GM12891 (cell line): ENCODE measurements around the gene XIAP.
"Not testable (repeated sequence)": the region's sequence is repeated elsewhere in the genome, so short reads cannot be mapped to it uniquely, and the experiment has no call there.

Experiments
- POLR2A ChIP-seq: IDR thresholded peaks from 2 replicates; pipeline ENCODE4 v1.6.1; 2011; ENCODE audit warnings: low read depth, low read length, control low read depth
- POLR2AphosphoS5 ChIP-seq: IDR thresholded peaks from 2 replicates; pipeline ENCODE4 v1.6.1; 2011; ENCODE audit warnings: low read depth, low read length, control low read depth

DNA sequence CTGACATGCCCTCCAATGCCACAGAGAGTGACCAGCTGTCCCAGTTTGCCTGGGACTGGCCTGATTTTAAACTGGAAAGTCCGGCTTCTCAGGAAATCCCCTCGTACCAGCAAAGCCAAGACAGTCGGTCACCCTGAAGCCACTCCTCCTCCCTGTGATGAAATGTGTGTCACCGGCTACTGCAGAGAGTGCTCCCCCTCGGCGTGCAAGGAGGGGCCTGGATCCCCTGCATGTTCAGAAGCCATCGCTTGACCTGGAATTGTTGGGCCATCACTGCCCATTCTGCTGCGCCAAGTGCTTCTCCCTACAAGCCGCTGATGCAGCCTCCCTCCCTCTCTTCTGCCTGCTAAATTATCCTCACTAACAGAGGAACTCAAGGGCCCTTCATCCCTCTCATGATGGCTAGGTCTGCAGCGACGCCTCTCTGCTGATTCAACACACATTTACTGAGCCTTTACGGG is 44.9 kb upstream of the XIAP start:
- not testable (repeated sequence) for TF ChIP-seq POLR2AphosphoS5, POLR2A
